CD14-positive monocyte (primary cell): ENCODE measurements around the gene HMX1. TPM values are rescaled to one million over a fixed set of nuclear protein-coding genes. Genes with fewer than 3 reads are reported as not detected.

ENCODE experiments used
- DNase-seq, 3 donors: peaks; one replicate each; pipeline ENCODE4 v3.0.0-alpha.2; 2011 to 2022
- H2AFZ ChIP-seq: 2 replicates; pipeline ENCODE4 v1.6.0; 2012; ENCODE audit warnings: mild to moderate bottlenecking, low read depth, low read length, inconsistent platforms; ENCODE audit not compliant: insufficient read depth, poor library complexity, severe bottlenecking
- H3K27ac ChIP-seq, 2 donors: 1 replicate in 1 of 2; 2 replicates in 1 of 2; pipeline ENCODE4 v1.5.1; 2012 to 2013; ENCODE audit warnings: low read length in 2 of 2, control low read depth in 1 of 2, inconsistent platforms in 1 of 2, low read depth in 1 of 2, mild to moderate bottlenecking in 1 of 2
- H3K27me3 ChIP-seq, 2 donors: one replicate each; pipeline versions ENCODE4 v1.6.0 to v1.6.1; 2011 to 2013; ENCODE audit warnings: low read length in 2 of 2; ENCODE audit not compliant: control insufficient read depth in 2 of 2, insufficient read depth in 2 of 2
- H3K36me3 ChIP-seq, 2 donors: replicated peaks in 1 of 2; 1 replicate in 1 of 2; 2 replicates in 1 of 2; pipeline versions ENCODE4 v1.5.1 to v1.6.1; 2012 to 2013; ENCODE audit warnings: low read length in 2 of 2, control low read depth in 1 of 2, inconsistent platforms in 1 of 2, mild to moderate bottlenecking in 1 of 2; ENCODE audit not compliant: insufficient read depth in 2 of 2, control insufficient read depth in 1 of 2
- H3K4me1 ChIP-seq, 2 donors: 1 replicate in 1 of 2; 2 replicates in 1 of 2; pipeline versions ENCODE4 v1.5.1 to v1.6.1; 2012 to 2013; ENCODE audit warnings: low read length in 2 of 2, control low read depth in 1 of 2, inconsistent platforms in 1 of 2, mild to moderate bottlenecking in 1 of 2, moderate library complexity in 1 of 2; ENCODE audit not compliant: insufficient read depth in 2 of 2, control insufficient read depth in 1 of 2
- H3K4me2 ChIP-seq: replicated peaks from 2 replicates; pipeline ENCODE3; 2012; ENCODE audit warnings: low read length, moderate library complexity, mild to moderate bottlenecking; ENCODE audit not compliant: poor library complexity, severe bottlenecking; ENCODE audit errors: extremely low read depth
- H3K4me3 ChIP-seq, 3 experiments: fragments of 200-600 bp in 1 of 3; sonication (generic) in 1 of 3; replicated peaks in 1 of 3; 1 replicate in 2 of 3; 2 replicates in 1 of 3; pipeline ENCODE4 v1.5.1; 2011 to 2013; ENCODE audit warnings: low read length in 3 of 3, mild to moderate bottlenecking in 3 of 3, control low read depth in 2 of 3, low read depth in 2 of 3, inconsistent platforms in 1 of 3, moderate library complexity in 1 of 3
- H3K79me2 ChIP-seq: 2 replicates; pipeline ENCODE4 v1.6.0; 2012; ENCODE audit warnings: mild to moderate bottlenecking, control low read depth, inconsistent platforms, low read length, moderate library complexity; ENCODE audit not compliant: insufficient read depth
- H3K9ac ChIP-seq: 2 replicates; pipeline ENCODE4 v1.6.0; 2017; ENCODE audit warnings: low read length, mild to moderate bottlenecking; ENCODE audit not compliant: insufficient read depth, poor library complexity, severe bottlenecking
- H3K9me3 ChIP-seq, 2 donors: replicated peaks in 1 of 2; 1 replicate in 1 of 2; 2 replicates in 1 of 2; pipeline versions ENCODE4 v1.5.1 to v1.6.1; 2012 to 2013; ENCODE audit warnings: low read length in 2 of 2, control low read depth in 1 of 2; ENCODE audit not compliant: control insufficient read depth in 1 of 2, insufficient read depth in 1 of 2
- H4K20me1 ChIP-seq: 2 replicates; pipeline ENCODE4 v1.6.0; 2012; ENCODE audit warnings: mild to moderate bottlenecking, low read length, control low read depth, moderate library complexity; ENCODE audit not compliant: insufficient read depth
- H3K27ac Mint-ChIP-seq, 7 donors: one replicate each; pipeline ENCODE4 v1.8.0; 2020; ENCODE audit warnings: mild to moderate bottlenecking in 7 of 7, mixed read lengths in 7 of 7, moderate library complexity in 6 of 7, inconsistent platforms in 2 of 7
- H3K27me3 Mint-ChIP-seq, 3 donors: one replicate each; pipeline ENCODE4 v1.8.0; 2021 to 2022; ENCODE audit warnings: low read depth in 3 of 3, mild to moderate bottlenecking in 3 of 3, mixed read lengths in 3 of 3, moderate library complexity in 3 of 3, inconsistent platforms in 1 of 3
- H3K36me3 Mint-ChIP-seq, 2 donors: one replicate each; pipeline ENCODE4 v1.8.0; 2020; ENCODE audit warnings: mixed read lengths in 2 of 2, inconsistent platforms in 1 of 2, mild to moderate bottlenecking in 1 of 2
- H3K4me1 Mint-ChIP-seq: one replicate; pipeline ENCODE4 v1.8.0; 2020; ENCODE audit warnings: mild to moderate bottlenecking, mixed read lengths
- H3K4me3 Mint-ChIP-seq, 2 donors: one replicate each; pipeline ENCODE4 v1.8.0; 2020; ENCODE audit warnings: mild to moderate bottlenecking in 2 of 2, mixed read lengths in 2 of 2, moderate library complexity in 1 of 2
- H3K9me3 Mint-ChIP-seq, 7 donors: one replicate each; pipeline ENCODE4 v1.8.0; 2020 to 2022; ENCODE audit warnings: mixed read lengths in 7 of 7, mild to moderate bottlenecking in 6 of 7, moderate library complexity in 6 of 7, inconsistent platforms in 2 of 7
- WGBS: methylation state at CpG from one replicate; pipeline ENCODE4 v1.1.5; 2013; ENCODE audit warnings: missing lambda C conversion rate; ENCODE audit not compliant: insufficient coverage; 5-methylcytosine and 5-hydroxymethylcytosine counted together
- intact Hi-C, 2 donors: fragments of 100-400 bp; cut with micrococcal nuclease; formaldehyde crosslinking; loops; one replicate each; pipeline versions ENCODE4 v1.15.0 to v1.15.1; 2023
- polyA plus RNA-seq, 3 donors: library from polyadenylated mRNA; depleted of rRNA in 1 of 3; unstranded in 2 of 3; stranded (reverse) in 1 of 3; fragments of 300-500 nt in 2 of 3; fragments of >200 nt in 1 of 3; fragmentation: Illumina TruSeq in 2 of 3; gene quantifications; 1 replicate in 2 of 3; 2 replicates in 1 of 3; pipeline ENCODE4 v1.2.3, GENCODE V29; 2012 to 2021
- TF ChIP-seq, protein P1 (sequence below): fragments of 200-600 bp; IDR thresholded peaks from one replicate; pipeline ENCODE4 v1.8.0; 2022; ENCODE audit warnings: antibody characterized with exemption, mild to moderate bottlenecking

Gene HMX1
- polyA plus RNA-seq, 3 donors, result not detected

DNA sequence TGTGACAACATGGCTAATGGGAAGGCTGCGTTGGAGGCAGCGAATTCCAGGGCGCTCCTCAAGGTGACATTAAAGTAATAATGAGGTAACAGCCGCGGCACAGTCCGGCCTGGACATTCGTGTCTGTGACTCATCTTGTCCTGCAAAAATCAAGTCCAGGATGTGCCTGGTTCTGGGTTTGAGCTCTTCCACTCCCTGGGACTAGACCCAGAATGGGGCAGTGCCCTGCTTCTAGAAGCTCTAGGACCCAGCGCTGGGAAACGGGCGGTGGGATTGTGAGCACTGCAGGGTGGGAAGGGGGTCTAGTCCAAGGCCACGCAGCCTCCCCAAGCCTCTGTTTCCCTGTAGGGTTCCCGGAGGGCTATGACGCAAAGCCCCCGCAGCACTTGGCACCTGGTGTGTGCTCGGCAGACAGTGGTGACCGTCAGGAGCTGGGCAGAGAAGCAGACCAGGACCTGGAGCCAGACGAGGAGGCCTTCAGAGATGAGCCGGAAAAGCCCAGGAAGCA, 34.9 kb downstream of the HMX1 start:
- H3K36me3 Mint-ChIP-seq, result no peaks in the 10 kb centered on the region
- no peak overlapping the region for H2AFZ ChIP-seq
- no peaks in the 10 kb centered on the region for H3K9me3 ChIP-seq
- DNase-seq, result no peak
- no peak overlapping the region for H3K4me3 ChIP-seq
- peaks cover 0 to 4% (median 0%) of the 10 kb centered on the region in 7 donors for H3K9me3 Mint-ChIP-seq
- H3K9ac ChIP-seq, result no peak overlapping the region
- peaks cover 1 to 17% (median 9%) of the 10 kb centered on the region in 3 donors for H3K27me3 Mint-ChIP-seq
- no peak overlapping the region for H3K27ac ChIP-seq
- H3K36me3 ChIP-seq, result no peaks in the 10 kb centered on the region
- no peak overlapping the region for H3K4me3 Mint-ChIP-seq
- H3K4me2 ChIP-seq, result no peak overlapping the region
- no peaks in the 10 kb centered on the region for H4K20me1 ChIP-seq
- no peaks in the 10 kb centered on the region for H3K27me3 ChIP-seq
- no peaks in the 10 kb centered on the region for H3K79me2 ChIP-seq
- no peaks in the 10 kb centered on the region for H3K4me1 Mint-ChIP-seq
- intact Hi-C loops, result no loop called here
- 92% methylated on average over 18 of the region's 18 CpGs for WGBS
- no peak overlapping the region for H3K27ac Mint-ChIP-seq
- no peaks in the 10 kb centered on the region for H3K4me1 ChIP-seq
- TF ChIP-seq, protein P1, sequence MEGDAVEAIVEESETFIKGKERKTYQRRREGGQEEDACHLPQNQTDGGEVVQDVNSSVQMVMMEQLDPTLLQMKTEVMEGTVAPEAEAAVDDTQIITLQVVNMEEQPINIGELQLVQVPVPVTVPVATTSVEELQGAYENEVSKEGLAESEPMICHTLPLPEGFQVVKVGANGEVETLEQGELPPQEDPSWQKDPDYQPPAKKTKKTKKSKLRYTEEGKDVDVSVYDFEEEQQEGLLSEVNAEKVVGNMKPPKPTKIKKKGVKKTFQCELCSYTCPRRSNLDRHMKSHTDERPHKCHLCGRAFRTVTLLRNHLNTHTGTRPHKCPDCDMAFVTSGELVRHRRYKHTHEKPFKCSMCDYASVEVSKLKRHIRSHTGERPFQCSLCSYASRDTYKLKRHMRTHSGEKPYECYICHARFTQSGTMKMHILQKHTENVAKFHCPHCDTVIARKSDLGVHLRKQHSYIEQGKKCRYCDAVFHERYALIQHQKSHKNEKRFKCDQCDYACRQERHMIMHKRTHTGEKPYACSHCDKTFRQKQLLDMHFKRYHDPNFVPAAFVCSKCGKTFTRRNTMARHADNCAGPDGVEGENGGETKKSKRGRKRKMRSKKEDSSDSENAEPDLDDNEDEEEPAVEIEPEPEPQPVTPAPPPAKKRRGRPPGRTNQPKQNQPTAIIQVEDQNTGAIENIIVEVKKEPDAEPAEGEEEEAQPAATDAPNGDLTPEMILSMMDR, result no peak

DNA sequence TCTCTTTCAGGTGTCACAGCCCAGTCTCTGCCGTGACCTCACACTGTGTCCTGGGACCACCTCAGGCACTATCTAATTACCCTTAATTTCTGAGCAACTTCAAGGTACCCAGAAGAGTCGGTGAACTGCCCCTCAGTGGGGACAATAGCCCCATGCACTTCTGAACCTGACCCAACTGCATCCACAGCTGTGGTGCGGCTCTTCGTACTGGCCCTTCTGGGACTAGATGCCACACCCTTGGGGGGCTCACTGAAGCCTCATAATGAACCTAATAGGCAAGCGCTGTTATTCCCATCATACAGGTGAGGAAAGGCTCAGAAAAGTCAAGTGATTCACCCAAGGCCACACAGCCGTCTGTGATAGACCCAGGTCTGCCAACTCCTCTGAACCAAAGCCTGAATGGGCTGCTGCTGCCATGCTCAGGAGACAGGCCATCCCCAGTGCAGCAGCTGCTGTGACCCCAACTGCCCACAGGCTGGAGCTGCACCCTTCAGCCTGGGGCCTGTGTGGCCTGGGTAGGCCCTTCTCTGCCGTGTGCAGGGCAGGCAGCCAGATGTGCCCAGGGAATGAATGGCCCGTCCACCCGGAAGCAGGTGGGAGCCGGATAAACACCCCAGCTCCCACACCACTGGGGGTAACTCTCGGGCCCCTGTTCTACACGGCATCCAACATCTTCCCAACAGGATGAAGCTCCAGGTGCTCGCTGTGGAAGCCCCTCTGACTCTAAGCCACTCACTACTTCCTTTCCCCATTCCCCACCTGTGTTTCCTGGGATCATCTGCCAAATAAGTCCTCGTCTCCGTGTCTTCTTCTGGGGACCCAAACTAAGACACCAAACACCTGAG, 35.9 kb downstream of the HMX1 start:
- H3K4me1 ChIP-seq, result no peaks in the 10 kb centered on the region
- H3K27ac ChIP-seq, result no peak overlapping the region
- peaks cover 0 to 4% (median 0%) of the 10 kb centered on the region in 7 donors for H3K9me3 Mint-ChIP-seq
- 89% methylated on average over 15 of the region's 15 CpGs for WGBS
- H3K4me1 Mint-ChIP-seq, result no peaks in the 10 kb centered on the region
- H3K4me3 ChIP-seq, result no peak overlapping the region
- no peaks in the 10 kb centered on the region for H3K79me2 ChIP-seq
- no peaks in the 10 kb centered on the region for H3K36me3 ChIP-seq
- H3K27me3 Mint-ChIP-seq, result peaks cover 1 to 17% (median 11%) of the 10 kb centered on the region in 3 donors
- no peaks in the 10 kb centered on the region for H3K27me3 ChIP-seq
- H3K4me3 Mint-ChIP-seq, result no peak overlapping the region
- no peak overlapping the region for H3K9ac ChIP-seq
- DNase-seq, result no peak
- H3K4me2 ChIP-seq, result no peak overlapping the region
- no peak overlapping the region for H3K27ac Mint-ChIP-seq
- H3K36me3 Mint-ChIP-seq, result no peaks in the 10 kb centered on the region
- no peaks in the 10 kb centered on the region for H3K9me3 ChIP-seq
- TF ChIP-seq, protein P1, result no peak
- H4K20me1 ChIP-seq, result no peaks in the 10 kb centered on the region
- intact Hi-C loops, result no loop called here
- H2AFZ ChIP-seq, result no peak overlapping the region
